Measurements from ENCODE around the gene SPATS2.
A peak's percentile ranks its signal among the peaks of the same experiment; 100 is the strongest.
"Not testable (repeated sequence)": the region's sequence is repeated elsewhere in the genome, so short reads cannot be mapped to it uniquely, and the experiment has no call there.

The SPATS2 gene

GRCh38 chr12:49357103-49357678 lies 10.1 kb upstream of the SPATS2 start:
- peak; percentile 74 for DNase-seq

- peak; percentile 91 for DNase-seq
Observed at GRCh38 chr12:49358483-49359141, 8.7 kb upstream of the SPATS2 start.

- no peak for DNase-seq
Observed at GRCh38 chr12:49359671-49360070, 7.6 kb upstream of the SPATS2 start.

GRCh38 chr12:49362077-49362476 lies 5.2 kb upstream of the SPATS2 start:
- DNase-seq = no peak

GRCh38 chr12:49364989-49365388 lies 2.3 kb upstream of the SPATS2 start:
- no peak for DNase-seq

GRCh38 chr12:49365542-49365941 lies 1.7 kb upstream of the SPATS2 start:
- peak; percentile 78 for DNase-seq

- DNase-seq = no peak
Observed at GRCh38 chr12:49366096-49366651, 1.1 kb upstream of the SPATS2 start.

- peak; percentile 92 for DNase-seq
Observed at GRCh38 chr12:49366652-49367380, 446 bp upstream of the SPATS2 start.

GRCh38 chr12:49368240-49368600 lies 958 bp downstream of the SPATS2 start:
- no peak for DNase-seq

- DNase-seq = peak; percentile 80
Observed at GRCh38 chr12:49369411-49370145, 2.3 kb downstream of the SPATS2 start.

GRCh38 chr12:49370539-49370938 lies 3.3 kb downstream of the SPATS2 start:
- no peak for DNase-seq

GRCh38 chr12:49375406-49375805 lies 8.1 kb downstream of the SPATS2 start:
- DNase-seq = no peak

GRCh38 chr12:49377386-49377785 lies 10.1 kb downstream of the SPATS2 start:
- DNase-seq = no peak

GRCh38 chr12:49380184-49380583 lies 12.9 kb downstream of the SPATS2 start:
- not testable (repeated sequence) for DNase-seq

- peak; percentile 85 for DNase-seq
Observed at GRCh38 chr12:49388682-49389386, 21.6 kb downstream of the SPATS2 start.

GRCh38 chr12:49389387-49389703 lies 22.1 kb downstream of the SPATS2 start:
- DNase-seq = no peak

GRCh38 chr12:49397000-49397399 lies 29.7 kb downstream of the SPATS2 start:
- DNase-seq = no peak

GRCh38 chr12:49400304-49400703 lies 33.0 kb downstream of the SPATS2 start:
- no peak for DNase-seq

GRCh38 chr12:49403971-49404450 lies 36.7 kb downstream of the SPATS2 start:
- peak; percentile 19 for DNase-seq

GRCh38 chr12:49404956-49405355 lies 37.7 kb downstream of the SPATS2 start:
- no peak for DNase-seq

GRCh38 chr12:49410818-49411217 lies 43.6 kb downstream of the SPATS2 start:
- DNase-seq = no peak

- no peak for DNase-seq
Observed at GRCh38 chr12:49413010-49413409, 45.7 kb downstream of the SPATS2 start.

GRCh38 chr12:49413796-49414195 lies 46.5 kb downstream of the SPATS2 start:
- DNase-seq = no peak
